PC-9 (cell line): ENCODE results near the gene MCAT. TPM values are rescaled to one million over a fixed set of nuclear protein-coding genes. Genes with fewer than 3 reads are reported as not detected.

ENCODE experiments used
- BruUV-seq: library from RNA; stranded (reverse); fragments of 400-500 nt; replicated peaks from 2 replicates; lab custom pipeline; 2021; lab: Mats Ljungman, UMichigan
- CTCF ChIA-PET: fragments of 300-600 bp; sonication (Branson Sonifier 250); formaldehyde crosslinking; loops from one replicate; lab custom pipeline; 2022; ENCODE audit warnings: antibody characterized with exemption; lab: Charles Lee
- POLR2A ChIA-PET: fragments of 300-600 bp; sonication (Branson Sonifier 250); formaldehyde crosslinking; loops from one replicate; lab custom pipeline; 2022; ENCODE audit warnings: antibody characterized with exemption; ENCODE audit not compliant: unreplicated experiment; lab: Charles Lee
- DNase-seq, 2 experiments: peaks; one replicate each; pipeline versions ENCODE4 v3.0.0 to v3.0.0-alpha.2; 2015 to 2022; ENCODE audit warnings: mixed read lengths in 1 of 2
- H2AFZ ChIP-seq: fragments of 200-600 bp; sonication (generic); 2 replicates; pipeline ENCODE4 v1.8.1; 2017; ENCODE audit warnings: antibody characterized with exemption
- H3F3A ChIP-seq: fragments of 200-600 bp; sonication (generic); 2 replicates; pipeline ENCODE4 v1.8.1; 2017; ENCODE audit warnings: antibody characterized with exemption, mild to moderate bottlenecking, low read depth; ENCODE audit not compliant: insufficient read depth
- H3K27ac ChIP-seq: fragments of 200-600 bp; sonication (generic); 2 replicates; pipeline ENCODE4 v1.6.1; 2016; ENCODE audit warnings: mixed run types
- H3K27me3 ChIP-seq: fragments of 200-600 bp; sonication (generic); 2 replicates; pipeline ENCODE4 v1.6.1; 2016; ENCODE audit warnings: low read depth, mixed run types; ENCODE audit not compliant: insufficient read depth
- H3K36me3 ChIP-seq: fragments of 200-600 bp; sonication (generic); 2 replicates; pipeline ENCODE4 v1.6.1; 2016; ENCODE audit warnings: low read depth, mixed run types
- H3K4me1 ChIP-seq: fragments of 200-600 bp; sonication (generic); replicated peaks from 2 replicates; pipeline ENCODE4 v1.6.1; 2016; ENCODE audit warnings: mixed run types; ENCODE audit not compliant: insufficient read depth
- H3K4me2 ChIP-seq: fragments of 200-600 bp; sonication (generic); 2 replicates; pipeline ENCODE4 v1.6.1; 2017; ENCODE audit warnings: mixed run types
- H3K4me3 ChIP-seq: fragments of 200-600 bp; sonication (generic); 2 replicates; pipeline ENCODE4 v1.6.1; 2016; ENCODE audit warnings: mixed run types
- H3K79me2 ChIP-seq: fragments of 200-600 bp; sonication (generic); 2 replicates; pipeline ENCODE4 v1.6.1; 2017; ENCODE audit warnings: low read depth, mixed run types
- H3K9me2 ChIP-seq: fragments of 200-600 bp; sonication (generic); 2 replicates; pipeline ENCODE4 v1.8.1; 2017; ENCODE audit warnings: mild to moderate bottlenecking; ENCODE audit not compliant: insufficient read depth
- H3K9me3 ChIP-seq: fragments of 200-600 bp; sonication (generic); 2 replicates; pipeline ENCODE4 v1.8.1; 2016; ENCODE audit warnings: low read depth; ENCODE audit not compliant: insufficient read depth
- H4K20me1 ChIP-seq: fragments of 200-600 bp; sonication (generic); 2 replicates; pipeline ENCODE4 v1.8.1; 2017; ENCODE audit not compliant: insufficient read depth
- CTCF ChIP-seq: fragments of 200-600 bp; sonication (generic); conservative IDR thresholded peaks from 2 replicates; pipeline ENCODE4 v1.6.1; 2017; ENCODE audit warnings: mixed run types, antibody characterized with exemption, mild to moderate bottlenecking, moderate library complexity
- EZH2 ChIP-seq: fragments of 200-600 bp; sonication (generic); IDR thresholded peaks from 2 replicates; pipeline ENCODE4 v1.8.0; 2017; ENCODE audit warnings: antibody characterized with exemption, low read depth
- intact Hi-C: fragments of 100-400 bp; cut with micrococcal nuclease; formaldehyde crosslinking; loops from one replicate; pipeline ENCODE4 v1.10.0; 2022; ENCODE audit not compliant: unreplicated experiment
- total RNA-seq: library from RNA; stranded (reverse); gene quantifications from 2 replicates; pipeline ENCODE4 v1.2.3, GENCODE V29; 2021

Gene MCAT
- total RNA-seq, 1 experiment from 2014 or later = 31.4 TPM

GRCh38 chr22:43176090-43176489, 32.9 kb upstream of the MCAT start:
- Histone ChIP-seq H3K27ac (no peak overlapping the region), H3K36me3 (peaks cover 66% of the 10 kb centered on the region), H3K9me3 (no peaks in the 10 kb centered on the region), H3K79me2 (peaks cover 10% of the 10 kb centered on the region), H4K20me1 (peaks cover 21% of the 10 kb centered on the region; the same call in 1 of the 2 replicates), H3K9me2 (no peaks in the 10 kb centered on the region), H3K4me3 (no peak overlapping the region), H3F3A (peaks cover 20% of the 10 kb centered on the region; the same call in 1 of the 2 replicates), H3K27me3 (no peaks in the 10 kb centered on the region), H2AFZ (no peak overlapping the region), H3K4me1 (peaks cover 11% of the 10 kb centered on the region), H3K4me2 (no peak overlapping the region)
- no peak for DNase-seq
- CTCF ChIA-PET = no interaction called here
- POLR2A ChIA-PET = no interaction called here
- BruUV-seq = no TSS peak
- intact Hi-C loops = no loop called here
- TF ChIP-seq EZH2 = no peak
- TF ChIP-seq CTCF = no peak

DNA sequence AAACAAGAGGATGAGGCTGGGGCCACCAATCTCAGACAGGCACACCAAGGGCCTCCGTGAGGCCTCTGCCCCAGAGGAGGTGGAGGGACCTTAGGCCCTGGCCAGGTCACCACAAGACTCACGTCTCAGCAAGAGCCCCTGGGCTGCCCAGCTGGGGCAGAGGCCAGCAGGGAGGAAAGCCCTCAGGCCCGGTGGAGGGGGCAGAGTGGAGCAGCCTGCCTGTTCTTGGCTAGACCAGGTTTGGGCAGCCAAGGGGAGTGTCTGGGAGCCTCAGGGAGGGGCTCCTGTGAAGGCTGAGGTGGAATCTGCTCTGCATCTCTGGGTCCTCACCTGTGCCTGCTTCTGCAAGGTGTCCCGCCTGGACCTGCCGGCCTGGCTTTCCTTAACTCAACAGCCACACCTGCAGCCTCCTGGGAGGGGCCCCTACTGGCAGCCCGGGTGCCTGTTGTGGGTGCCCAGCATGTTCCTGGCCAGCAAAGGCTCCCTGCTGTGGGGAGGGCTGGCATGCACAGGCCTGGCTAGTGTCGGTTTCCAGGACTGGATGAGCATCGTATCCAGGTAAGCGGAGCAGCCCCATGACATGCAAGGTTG, 31.8 kb upstream of the MCAT start:
- no peak overlapping the region for H2AFZ ChIP-seq
- H3K4me1 ChIP-seq = peaks cover 11% of the 10 kb centered on the region
- peaks cover 24% of the 10 kb centered on the region; the same call in 1 of the 2 replicates for H4K20me1 ChIP-seq
- TF ChIP-seq CTCF = no peak
- H3K4me2 ChIP-seq = no peak overlapping the region
- H3K36me3 ChIP-seq = peaks cover 68% of the 10 kb centered on the region
- H3K27me3 ChIP-seq = no peaks in the 10 kb centered on the region
- H3F3A ChIP-seq = peaks cover 19% of the 10 kb centered on the region; the same call in 1 of the 2 replicates
- H3K79me2 ChIP-seq = 0 out of 2 replicates have a peak, but pooled peaks cover 1% of the 10 kb centered on the region
- intact Hi-C loops = no loop called here
- ChIA-PET POLR2A (no interaction called here), CTCF (no interaction called here)
- H3K27ac ChIP-seq = no peak overlapping the region
- no peak for DNase-seq
- no peaks in the 10 kb centered on the region for H3K9me3 ChIP-seq
- BruUV-seq = no TSS peak
- no peaks in the 10 kb centered on the region for H3K9me2 ChIP-seq
- H3K4me3 ChIP-seq = no peak overlapping the region

DNA sequence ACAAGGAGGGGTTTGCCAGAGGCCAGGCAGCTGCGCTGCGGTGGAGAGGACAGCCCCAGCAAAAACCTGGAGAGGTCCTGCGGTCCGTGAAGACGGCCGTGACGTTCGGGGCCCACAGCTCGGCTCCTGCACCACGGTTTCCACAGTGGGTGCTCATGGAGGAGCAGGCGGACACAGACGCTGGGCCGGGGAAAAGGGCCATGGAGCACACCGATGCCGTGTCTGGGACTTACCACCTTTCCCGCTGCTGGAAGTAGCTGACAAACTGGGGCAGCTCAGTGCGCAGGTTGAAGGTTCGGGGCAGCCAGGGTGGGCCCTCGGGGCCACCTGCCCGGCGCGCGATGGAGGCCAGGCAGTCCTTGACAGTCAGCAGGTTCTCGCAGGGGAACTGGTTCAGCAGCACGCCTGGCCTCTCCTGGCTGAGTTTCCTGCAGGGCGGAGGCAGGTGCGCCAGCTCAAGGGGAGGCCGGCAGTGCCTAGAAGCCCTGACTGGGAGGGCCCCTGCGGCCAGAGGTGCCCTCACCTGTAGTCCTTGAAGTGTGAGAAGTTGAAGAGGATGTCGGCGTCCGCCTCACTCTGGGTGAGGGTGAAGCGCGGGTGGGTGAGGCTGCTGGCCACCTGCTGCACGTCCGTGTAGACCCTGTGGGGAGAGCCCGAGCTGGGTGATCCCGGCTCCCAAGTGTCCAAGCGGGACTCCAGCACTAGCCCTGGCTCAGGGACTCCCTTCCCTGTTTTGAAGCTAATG, 30.9 kb upstream of the MCAT start:
- Histone ChIP-seq H3K9me2 (no peaks in the 10 kb centered on the region), H3K4me2 (no peak overlapping the region), H3K27me3 (no peaks in the 10 kb centered on the region), H2AFZ (no peak overlapping the region), H3K4me1 (peaks cover 11% of the 10 kb centered on the region), H3F3A (peaks cover 15% of the 10 kb centered on the region; the same call in 1 of the 2 replicates), H3K27ac (no peak overlapping the region), H3K36me3 (peaks cover 59% of the 10 kb centered on the region), H3K9me3 (no peaks in the 10 kb centered on the region), H4K20me1 (peaks cover 17% of the 10 kb centered on the region; the same call in 1 of the 2 replicates), H3K4me3 (no peak overlapping the region), H3K79me2 (no peaks in the 10 kb centered on the region)
- intact Hi-C loops = no loop called here
- ChIA-PET POLR2A (no interaction called here), CTCF (interaction anchor here (0.5 kb wide), 1 partner anchor 937 kb away, joined by 4 read pairs; no protein-coding TSS in a partner anchor)
- no peak for TF ChIP-seq EZH2
- no peak for DNase-seq
- BruUV-seq = no TSS peak
